H1 (cell line): ENCODE data around the gene PTGES2. TPM values are rescaled to one million over a fixed set of nuclear protein-coding genes. Genes with fewer than 3 reads are reported as not detected.

Source experiments
- CTCF ChIA-PET: fragments of 300-600 bp; sonication (Branson Sonifier 250); formaldehyde crosslinking; loops from one replicate; lab custom pipeline; 2021; ENCODE audit not compliant: partially characterized antibody; lab: Charles Lee
- POLR2A ChIA-PET: fragments of 300-600 bp; sonication (Branson Sonifier 250); formaldehyde crosslinking; loops from one replicate; lab custom pipeline; 2021; ENCODE audit warnings: inconsistent platforms; ENCODE audit not compliant: partially characterized antibody; lab: Charles Lee
- DNase-seq, 2 experiments: peaks; one replicate each; pipeline versions ENCODE4 v3.0.0 to v3.0.0-alpha.2; 2010 to 2022; ENCODE audit warnings: low spot score in 2 of 2, low read depth in 1 of 2, mixed read lengths in 1 of 2
- FAIRE-seq: peaks from 2 replicates; lab custom pipeline; 2011; peaks lifted over from hg19 to GRCh38; lab: Jason Lieb, UNC
- H2AFZ ChIP-seq: 2 replicates; pipeline ENCODE4 v1.8.1; 2012; ENCODE audit warnings: low read length, inconsistent platforms
- H2AK5ac ChIP-seq: 2 replicates; pipeline ENCODE4 v1.6.1; 2013; ENCODE audit warnings: low read depth, low read length
- H2BK120ac ChIP-seq: replicated peaks from 2 replicates; pipeline ENCODE3; 2013; ENCODE audit warnings: low read depth, low read length, inconsistent platforms
- H2BK12ac ChIP-seq: 2 replicates; pipeline ENCODE4 v1.6.1; 2013; ENCODE audit warnings: low read depth, low read length
- H2BK15ac ChIP-seq: 2 replicates; pipeline ENCODE4 v1.6.1; 2013; ENCODE audit warnings: low read length
- H2BK20ac ChIP-seq: 2 replicates; pipeline ENCODE4 v1.6.1; 2013; ENCODE audit warnings: low read length
- H2BK5ac ChIP-seq: 2 replicates; pipeline ENCODE4 v1.6.1; 2013; ENCODE audit warnings: low read depth, low read length
- H3K14ac ChIP-seq: 2 replicates; pipeline ENCODE4 v1.6.1; 2013; ENCODE audit warnings: inconsistent platforms; ENCODE audit not compliant: insufficient read length
- H3K18ac ChIP-seq: 2 replicates; pipeline ENCODE4 v1.6.1; 2013; ENCODE audit warnings: low read length; ENCODE audit errors: extremely low read depth
- H3K23ac ChIP-seq: 2 replicates; pipeline ENCODE4 v1.6.1; 2013; ENCODE audit warnings: inconsistent platforms; ENCODE audit not compliant: insufficient read length
- H3K23me2 ChIP-seq: 2 replicates; pipeline ENCODE4 v1.6.1; 2013; ENCODE audit warnings: low read depth, low read length
- H3K27ac ChIP-seq: 2 replicates; pipeline ENCODE4 v1.6.1; 2011; ENCODE audit warnings: low read depth, low read length, inconsistent platforms
- H3K27me3 ChIP-seq, 4 experiments: replicated peaks in 1 of 4; 1 replicate in 1 of 4; 2 replicates in 3 of 4; pipeline versions ENCODE4 v1.6.1 to v1.8.1; 2011 to 2013; ENCODE audit warnings: low read length in 3 of 4, mild to moderate bottlenecking in 3 of 4, inconsistent platforms in 2 of 4, mixed read lengths in 2 of 4, moderate library complexity in 1 of 4; ENCODE audit not compliant: control insufficient read depth in 3 of 4, insufficient read depth in 3 of 4; ENCODE audit errors: extremely low read depth in 1 of 4
- H3K36me3 ChIP-seq, 4 experiments: 2 replicates each; pipeline versions ENCODE4 v1.6.1 to v1.8.1; 2011 to 2013; ENCODE audit warnings: mild to moderate bottlenecking in 4 of 4, low read length in 3 of 4, moderate library complexity in 2 of 4, control low read depth in 1 of 4, inconsistent platforms in 1 of 4; ENCODE audit not compliant: insufficient read depth in 4 of 4, control insufficient read depth in 2 of 4
- H3K4ac ChIP-seq: replicated peaks from 2 replicates; pipeline ENCODE3; 2013; ENCODE audit warnings: low read length, low read depth, mixed read lengths, inconsistent platforms; ENCODE audit not compliant: insufficient read length
- H3K4me1 ChIP-seq, 4 experiments: replicated peaks in 1 of 4; 1 replicate in 1 of 4; 2 replicates in 3 of 4; pipeline versions ENCODE4 v1.6.1 to v1.8.1; 2011 to 2013; ENCODE audit warnings: low read length in 3 of 4, inconsistent platforms in 2 of 4, mixed read lengths in 1 of 4; ENCODE audit not compliant: insufficient read depth in 4 of 4, control insufficient read depth in 3 of 4
- H3K4me2 ChIP-seq, 2 experiments: 2 replicates each; pipeline versions ENCODE4 v1.6.1 to v1.8.1; 2011 to 2013; ENCODE audit warnings: low read depth in 2 of 2, low read length in 2 of 2, control low read depth in 1 of 2, inconsistent platforms in 1 of 2, mild to moderate bottlenecking in 1 of 2; ENCODE audit not compliant: insufficient read depth in 1 of 2
- H3K4me3 ChIP-seq, 4 experiments: fragments of 200-600, 300-600 bp in 1 of 4; sonication (generic), shearing (Covaris generic), sonication (Bioruptor Twin) in 1 of 4; 2 replicates each; pipeline versions ENCODE4 v1.5.1 to v1.8.1; 2011 to 2016; ENCODE audit warnings: low read length in 4 of 4, low read depth in 3 of 4, control low read depth in 2 of 4, inconsistent platforms in 2 of 4, mild to moderate bottlenecking in 2 of 4, mixed read lengths in 1 of 4, moderate library complexity in 1 of 4; ENCODE audit not compliant: insufficient read depth in 2 of 4; ENCODE audit errors: extremely low read depth in 1 of 4
- H3K56ac ChIP-seq: replicated peaks from 2 replicates; pipeline ENCODE3; 2013; ENCODE audit warnings: low read depth, mild to moderate bottlenecking, mixed read lengths, low read length, inconsistent platforms; ENCODE audit not compliant: insufficient read length
- H3K79me1 ChIP-seq: 2 replicates; pipeline ENCODE4 v1.6.1; 2013; ENCODE audit warnings: low read depth, low read length, control low read depth
- H3K79me2 ChIP-seq, 2 experiments: 2 replicates each; pipeline versions ENCODE4 v1.6.1 to v1.8.1; 2012 to 2013; ENCODE audit warnings: low read length in 2 of 2, mild to moderate bottlenecking in 2 of 2, inconsistent platforms in 1 of 2; ENCODE audit not compliant: insufficient read depth in 2 of 2, control insufficient read depth in 1 of 2
- H3K9ac ChIP-seq, 4 experiments: replicated peaks in 1 of 4; 1 replicate in 1 of 4; 2 replicates in 3 of 4; pipeline versions ENCODE4 v1.6.1 to v1.8.1; 2011 to 2013; ENCODE audit warnings: low read depth in 3 of 4, low read length in 3 of 4, control low read depth in 2 of 4, mild to moderate bottlenecking in 2 of 4, moderate library complexity in 2 of 4, inconsistent platforms in 1 of 4; ENCODE audit errors: extremely low read depth in 1 of 4
- H3K9me3 ChIP-seq, 2 experiments: 2 replicates each; pipeline versions ENCODE4 v1.6.1 to v1.8.1; 2012 to 2013; ENCODE audit warnings: mild to moderate bottlenecking in 2 of 2, moderate library complexity in 2 of 2, control low read depth in 1 of 2, inconsistent platforms in 1 of 2, low read depth in 1 of 2, low read length in 1 of 2, mixed read lengths in 1 of 2; ENCODE audit not compliant: insufficient read depth in 2 of 2
- H4K20me1 ChIP-seq, 2 experiments: replicated peaks in 1 of 2; 2 replicates each; pipeline versions ENCODE3 to v1.8.1; 2011 to 2013; ENCODE audit warnings: inconsistent platforms in 2 of 2, low read length in 2 of 2, mild to moderate bottlenecking in 1 of 2; ENCODE audit not compliant: insufficient read depth in 2 of 2, control insufficient read depth in 1 of 2
- H4K5ac ChIP-seq: 2 replicates; pipeline ENCODE4 v1.6.1; 2013; ENCODE audit warnings: low read length, low read depth, mixed read lengths, inconsistent platforms; ENCODE audit not compliant: insufficient read length
- H4K8ac ChIP-seq: 2 replicates; pipeline ENCODE4 v1.8.0; 2013; ENCODE audit warnings: mild to moderate bottlenecking, moderate library complexity, low read length, inconsistent platforms; ENCODE audit not compliant: insufficient read depth; ENCODE audit errors: extremely low read depth
- H4K91ac ChIP-seq: replicated peaks from 2 replicates; pipeline ENCODE3; 2013; ENCODE audit warnings: low read length, mixed read lengths, inconsistent platforms; ENCODE audit not compliant: insufficient read length
- CBX5 ChIP-seq: fragments of 300-800, 300-1000 bp; sonication (generic); IDR thresholded peaks from 2 replicates; pipeline ENCODE4 v1.7.1; 2016; ENCODE audit warnings: antibody characterized with exemption, low read length, low read depth
- WGBS, 2 experiments: shearing (Covaris generic) in 1 of 2; methylation state at CpG; one replicate each; pipeline versions ENCODE4 v1.1.6 to v1.1.7; 2013 to 2015; ENCODE audit warnings: low lambda C conversion rate in 2 of 2, mixed read lengths in 2 of 2, inconsistent platforms in 1 of 2, low coverage in 1 of 2, missing lambda C conversion rate in 1 of 2; ENCODE audit not compliant: insufficient replicate concordance in 2 of 2, insufficient coverage in 1 of 2, insufficient read length in 1 of 2; ENCODE audit errors: extremely low coverage in 1 of 2, missing lambda C conversion rate in 1 of 2; 5-methylcytosine and 5-hydroxymethylcytosine counted together
- polyA plus RNA-seq, 7 experiments: library from polyadenylated mRNA; depleted of rRNA in 3 of 7; stranded (reverse) in 5 of 7; unstranded in 2 of 7; fragments of >200 nt in 5 of 7; fragments of 200-250 nt in 2 of 7; gene quantifications; 1 replicate in 5 of 7; 2 replicates in 1 of 7; 4 replicates in 1 of 7; pipeline versions ENCODE4 v1.2.1 to v1.2.3, GENCODE V29; 2011 to 2013; ENCODE audit warnings: missing spikeins in 2 of 7, mixed read lengths in 2 of 7
- total RNA-seq: library from RNA; stranded (reverse); fragmentation: NEBNext Ultra II Directional; extraction: Animal tissue kit (Norgen Biotek cat#: 25700); gene quantifications from 2 replicates; pipeline ENCODE4 v1.2.1, GENCODE V29; 2021

The PTGES2 gene
- total and polyA plus RNA-seq, 2 of the 8 experiments (the other 6 are each of a cell fraction or from before 2014, with no cell fraction given) = 80.7 to 81.2 TPM

GRCh38 chr9:128099932-128100491 lies 27.5 kb downstream of the PTGES2 start:
- Histone ChIP-seq H3K14ac (no peak overlapping the region), H3K27ac (no peak overlapping the region), H3K27me3 (no peaks in the 10 kb centered on the region), H3K4me1 (peaks cover 11 to 28% (median 22%) of the 10 kb centered on the region in 4 experiments), H4K91ac (no peak overlapping the region), H3K79me2 (peaks cover 0 to 24% of the 10 kb centered on the region in 2 experiments; a peak in 2 of 4 replicates), H3K4ac (no peak overlapping the region), H3K79me1 (peaks cover 22% of the 10 kb centered on the region), H3K9me3 (no peaks in the 10 kb centered on the region), H3K23ac (no peak overlapping the region), H2BK12ac (no peak overlapping the region), H2BK120ac (no peak overlapping the region), H3K36me3 (peaks cover 10 to 31% (median 18%) of the 10 kb centered on the region in 4 experiments; a peak in 7 of 8 replicates), H3K4me3 (peak overlapping the region in 2 of 4 experiments; percentile 62 to 68; a peak in 3 of 8 replicates), H3K18ac (no peak overlapping the region), H2AK5ac (no peak overlapping the region), H2BK5ac (no peak overlapping the region), H2AFZ (no peak overlapping the region), H4K20me1 (peaks cover 6 to 33% of the 10 kb centered on the region in 2 experiments), H4K8ac (no peak overlapping the region), H3K4me2 (peak overlapping the region; percentile 87 to 93), H2BK20ac (no peak overlapping the region), H2BK15ac (no peak overlapping the region), H4K5ac (no peak overlapping the region), H3K9ac (no peak overlapping the region), H3K23me2 (peaks cover 9% of the 10 kb centered on the region), H3K56ac (no peak overlapping the region)
- WGBS, 2 experiments = 96% methylated on average over 16 of the region's 16 CpGs; no CpG with 5 or more reads in 1 of the 2 experiments
- CTCF ChIA-PET = interaction anchor here (0.7 to 10.5 kb wide), 11 partner anchors 9 to 262 kb away, joined by 3 to 114 read pairs (median 3); no protein-coding TSS in a partner anchor
- FAIRE-seq (no peak), DNase-seq (no peak)
- POLR2A ChIA-PET = interaction anchor here (0.9 to 12.1 kb wide), 12 partner anchors 9 to 282 kb away, joined by 3 to 119 read pairs (median 5); partner anchors contain the start of gene SLC25A25
- no peak for TF ChIP-seq CBX5
